Kidney (tissue), 14 donors: ENCODE measurements around the gene MAP1LC3B. TPM values are rescaled to one million over a fixed set of nuclear protein-coding genes. Genes with fewer than 3 reads are reported as not detected.

Experiments
- DNase-seq, 5 donors: peaks; one replicate each; pipeline ENCODE4 v3.0.0-alpha.2; 2013 to 2020
- FAIRE-seq: peaks from 2 replicates; lab custom pipeline; 2012; peaks lifted over from hg19 to GRCh38; lab: Jason Lieb, UNC
- H3K27ac ChIP-seq, 2 donors: one replicate each; pipeline ENCODE4 v1.7.0; 2013; ENCODE audit warnings: low read depth in 2 of 2, low read length in 2 of 2, inconsistent platforms in 1 of 2
- H3K27me3 ChIP-seq: one replicate; pipeline ENCODE4 v1.7.1; 2013; ENCODE audit warnings: low read length, inconsistent platforms; ENCODE audit not compliant: control insufficient read depth, insufficient read depth
- H3K36me3 ChIP-seq, 3 donors: one replicate each; pipeline versions ENCODE4 v1.7.0 to v1.7.1; 2013; ENCODE audit warnings: low read length in 3 of 3, control low read depth in 1 of 3, inconsistent platforms in 1 of 3; ENCODE audit not compliant: insufficient read depth in 3 of 3, control insufficient read depth in 2 of 3
- H3K4me1 ChIP-seq, 3 donors: one replicate each; pipeline versions ENCODE4 v1.7.0 to v1.7.1; 2013; ENCODE audit warnings: low read length in 3 of 3, inconsistent platforms in 1 of 3, low read depth in 1 of 3; ENCODE audit not compliant: control insufficient read depth in 2 of 3, insufficient read depth in 2 of 3
- H3K4me3 ChIP-seq, 3 donors: one replicate each; pipeline versions ENCODE4 v1.7.0 to v1.8.1; 2013; ENCODE audit warnings: low read length in 3 of 3, control low read depth in 1 of 3, inconsistent platforms in 1 of 3
- H3K9ac ChIP-seq, 3 donors: one replicate each; pipeline versions ENCODE4 v1.7.0 to v1.7.1; 2013; ENCODE audit warnings: low read length in 3 of 3, control low read depth in 1 of 3, inconsistent platforms in 1 of 3
- H3K9me3 ChIP-seq, 3 donors: one replicate each; pipeline versions ENCODE4 v1.7.0 to v1.7.1; 2013; ENCODE audit warnings: low read length in 3 of 3, control low read depth in 1 of 3, inconsistent platforms in 1 of 3; ENCODE audit not compliant: control insufficient read depth in 2 of 3, insufficient read depth in 1 of 3
- intact Hi-C: fragments of 100-400 bp; cut with DNase I; formaldehyde crosslinking; loops from one replicate; pipeline ENCODE4 v1.11.1; 2022
- polyA plus RNA-seq: library from polyadenylated mRNA; stranded (reverse); fragments of 350-450 nt; fragmentation: Illumina TruSeq; extraction: RNeasy Lipid Tissue Mini Kit (QIAGEN cat#74804); gene quantifications from one replicate; pipeline ENCODE4 v1.2.3, GENCODE V29; 2014; ENCODE audit warnings: low read depth, low replicate concordance; ENCODE audit not compliant: insufficient read depth
- total RNA-seq: library from RNA; stranded (reverse); fragmentation: NEBNext Ultra II Directional; extraction: Animal tissue kit (Norgen Biotek cat#: 25700); gene quantifications from one replicate; pipeline ENCODE4 v1.2.1, GENCODE V29; 2021
- TF ChIP-seq, protein P1 (sequence below): IDR thresholded peaks from 3 replicates; pipeline ENCODE4 v1.5.1; 2012; ENCODE audit warnings: mild to moderate bottlenecking, moderate library complexity, borderline replicate concordance; ENCODE audit not compliant: insufficient read depth; ENCODE audit errors: extremely low read depth
- donor health status: control.
- donor health status: control.
- donor health status: control.
- donor health status: control.
- donor health status: control.
- donor health status: DM: yes; HTN: yes; CAD: no.
- donor health status: Normal renal cell carcinoma (clear cell type).

The MAP1LC3B gene
- total and polyA plus RNA-seq, 2 donors from 2014 or later = 57.1 to 70.3 TPM

DNA sequence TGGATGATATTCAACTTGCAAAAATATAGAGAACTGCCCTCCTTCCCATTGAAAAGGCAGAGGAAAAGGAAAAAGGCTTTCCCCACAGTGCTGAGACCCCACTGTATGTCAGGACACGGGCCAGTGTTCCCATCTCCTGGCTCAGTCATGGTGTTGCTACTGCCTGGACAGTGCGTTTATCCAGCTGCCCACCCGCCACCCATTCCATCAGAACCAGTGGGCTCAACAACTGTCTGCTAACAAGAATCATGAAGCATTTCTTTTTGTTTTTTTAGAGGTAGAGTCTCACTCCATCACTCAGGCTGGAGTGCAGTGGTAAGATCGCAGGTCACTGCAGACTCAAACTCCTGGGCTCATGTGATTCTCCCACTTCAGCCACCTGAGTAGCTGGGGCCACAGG, 19.8 kb upstream of the MAP1LC3B start:
- Histone ChIP-seq H3K9me3 (no peaks in the 10 kb centered on the region), H3K9ac (no peak overlapping the region), H3K27ac (no peak overlapping the region), H3K36me3 (no peaks in the 10 kb centered on the region), H3K4me1 (peaks cover 0 to 3% (median 0%) of the 10 kb centered on the region in 3 donors), H3K4me3 (no peak overlapping the region), H3K27me3 (no peaks in the 10 kb centered on the region)
- FAIRE-seq (no peak), DNase-seq (no peak)
- intact Hi-C loops = loop anchor here (10.0 kb wide), 1 partner anchor 48 kb away; no protein-coding TSS in a partner anchor
- TF ChIP-seq, protein P1, sequence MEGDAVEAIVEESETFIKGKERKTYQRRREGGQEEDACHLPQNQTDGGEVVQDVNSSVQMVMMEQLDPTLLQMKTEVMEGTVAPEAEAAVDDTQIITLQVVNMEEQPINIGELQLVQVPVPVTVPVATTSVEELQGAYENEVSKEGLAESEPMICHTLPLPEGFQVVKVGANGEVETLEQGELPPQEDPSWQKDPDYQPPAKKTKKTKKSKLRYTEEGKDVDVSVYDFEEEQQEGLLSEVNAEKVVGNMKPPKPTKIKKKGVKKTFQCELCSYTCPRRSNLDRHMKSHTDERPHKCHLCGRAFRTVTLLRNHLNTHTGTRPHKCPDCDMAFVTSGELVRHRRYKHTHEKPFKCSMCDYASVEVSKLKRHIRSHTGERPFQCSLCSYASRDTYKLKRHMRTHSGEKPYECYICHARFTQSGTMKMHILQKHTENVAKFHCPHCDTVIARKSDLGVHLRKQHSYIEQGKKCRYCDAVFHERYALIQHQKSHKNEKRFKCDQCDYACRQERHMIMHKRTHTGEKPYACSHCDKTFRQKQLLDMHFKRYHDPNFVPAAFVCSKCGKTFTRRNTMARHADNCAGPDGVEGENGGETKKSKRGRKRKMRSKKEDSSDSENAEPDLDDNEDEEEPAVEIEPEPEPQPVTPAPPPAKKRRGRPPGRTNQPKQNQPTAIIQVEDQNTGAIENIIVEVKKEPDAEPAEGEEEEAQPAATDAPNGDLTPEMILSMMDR = no peak

DNA sequence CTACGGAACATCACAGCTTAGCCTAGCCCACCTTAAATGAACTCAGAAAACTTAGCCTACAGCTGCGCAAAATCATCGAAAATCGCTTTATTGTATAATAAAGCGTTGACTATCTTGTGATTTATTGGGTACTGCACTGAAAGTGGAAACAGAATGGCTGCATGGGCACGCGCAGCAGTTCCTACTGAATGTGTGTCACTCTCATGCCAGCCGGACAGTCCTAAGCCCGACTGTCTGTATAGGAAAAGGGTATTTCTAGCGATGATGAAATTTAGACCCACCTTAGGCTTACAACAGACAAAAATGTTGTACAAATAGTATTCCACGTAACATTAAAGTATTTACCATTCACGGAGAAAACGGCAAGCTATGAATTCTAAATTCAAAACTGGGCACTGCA, 17.8 kb upstream of the MAP1LC3B start:
- Histone ChIP-seq H3K27me3 (no peaks in the 10 kb centered on the region), H3K4me3 (no peak overlapping the region), H3K27ac (no peak overlapping the region), H3K4me1 (peaks cover 0 to 3% (median 0%) of the 10 kb centered on the region in 3 donors), H3K36me3 (no peaks in the 10 kb centered on the region), H3K9me3 (no peaks in the 10 kb centered on the region), H3K9ac (no peak overlapping the region)
- TF ChIP-seq, protein P1 = no peak
- intact Hi-C loops = loop anchor here (10.0 kb wide), 1 partner anchor 50 kb away; no protein-coding TSS in a partner anchor
- FAIRE-seq (no peak), DNase-seq (no peak)

DNA sequence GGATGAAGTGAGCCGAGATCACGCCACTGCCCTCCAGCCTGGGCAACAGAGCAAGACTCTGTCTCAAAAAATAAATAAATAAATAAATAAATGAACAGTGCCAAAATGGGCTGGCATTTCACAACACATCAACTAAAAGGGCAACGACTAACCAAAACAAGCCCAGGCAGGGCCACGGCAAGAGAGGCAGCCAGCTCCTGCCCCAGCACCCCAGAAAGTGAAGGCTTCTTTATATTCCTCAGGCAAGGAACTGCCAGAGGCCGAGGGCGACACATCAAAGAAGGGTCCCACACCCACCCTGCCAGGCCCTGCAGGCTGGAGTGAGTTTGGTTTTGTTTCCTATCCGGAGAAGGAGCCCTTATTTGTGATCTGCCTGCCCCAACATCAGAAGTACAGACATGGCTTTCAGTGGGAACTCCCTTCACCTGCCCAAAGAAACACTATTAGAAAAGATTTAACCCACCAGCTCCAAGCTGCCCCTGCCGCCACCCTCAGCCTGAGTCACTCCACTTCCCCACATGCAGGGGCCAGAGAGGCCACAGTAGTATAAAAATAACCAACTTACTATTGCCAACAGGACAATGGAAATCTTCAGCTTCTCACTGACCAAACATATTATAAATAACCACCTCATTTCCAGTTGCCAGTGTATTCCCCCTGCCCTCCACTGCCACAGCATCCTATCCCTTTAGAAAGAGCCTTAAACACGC, 16.6 kb upstream of the MAP1LC3B start:
- intact Hi-C loops = loop anchor here (10.0 kb wide), 1 partner anchor 51 kb away; no protein-coding TSS in a partner anchor
- DNase-seq = no peak
- Histone ChIP-seq H3K4me3 (no peak overlapping the region), H3K36me3 (no peaks in the 10 kb centered on the region), H3K9me3 (no peaks in the 10 kb centered on the region), H3K9ac (no peak overlapping the region), H3K27me3 (no peaks in the 10 kb centered on the region), H3K4me1 (peaks cover 0 to 3% (median 0%) of the 10 kb centered on the region in 3 donors), H3K27ac (no peak overlapping the region)
- FAIRE-seq = no peak
- TF ChIP-seq, protein P1 = no peak
